HCT116 (cell line): ENCODE measurements around the gene TMEM217. TPM values are rescaled to one million over a fixed set of nuclear protein-coding genes. Genes with fewer than 3 reads are reported as not detected.

Experiments
- ATAC-seq: fragments of 200-7000 bp; cut with Tn5 transposase; 2 replicates; pipeline ENCODE4 v1.9.1; 2020; ENCODE audit warnings: mild to moderate bottlenecking, moderate library complexity
- BruUV-seq: library from RNA; stranded (reverse); fragments of 400-500 nt; replicated peaks from 2 replicates; lab custom pipeline; 2021; lab: Mats Ljungman, UMichigan
- CTCF ChIA-PET: fragments of 300-600 bp; sonication (Branson Sonifier 250); formaldehyde crosslinking; loops from one replicate; lab custom pipeline; 2021; ENCODE audit warnings: antibody characterized with exemption; lab: Charles Lee
- POLR2A ChIA-PET: fragments of 300-600, 350-600 bp; sonication (Branson Sonifier 250); formaldehyde crosslinking; loops from one replicate; lab custom pipeline; 2021; ENCODE audit warnings: antibody characterized with exemption; lab: Charles Lee
- RAD21 ChIA-PET, 2 experiments: fragments of 300-600 bp; sonication (Branson Sonifier 250); formaldehyde crosslinking; loops; one replicate each; lab custom pipeline; 2023; ENCODE audit warnings: low total read pairs in 2 of 2; ENCODE audit not compliant: uncharacterized antibody in 2 of 2, unreplicated experiment in 2 of 2, low non-redundant PET in 1 of 2; lab: Charles Lee
- DNase-seq: peaks from one replicate; pipeline ENCODE4 v3.0.0-alpha.2; 2010; ENCODE audit warnings: low read depth, low spot score
- H2AFZ ChIP-seq: fragments of 200-600 bp; shearing (Covaris generic), sonication (generic); 2 replicates; pipeline ENCODE4 v1.6.1; 2017; ENCODE audit warnings: low read depth, mixed run types, mixed read lengths, antibody characterized with exemption, low read length; ENCODE audit not compliant: poor library complexity, severe bottlenecking
- H3K27ac ChIP-seq: 2 replicates; pipeline ENCODE4 v1.5.1; 2012; ENCODE audit warnings: low read depth, low read length
- H3K27me3 ChIP-seq: fragments of 200-600 bp; sonication (generic); 2 replicates; pipeline ENCODE4 v1.6.1; 2016; ENCODE audit warnings: mixed run types, low read length, mixed read lengths; ENCODE audit not compliant: insufficient read depth
- H3K36me3 ChIP-seq, 2 experiments: fragments of 200-500 bp in 1 of 2; fragments of 200-600 bp in 1 of 2; sonication (Bioruptor generic) in 1 of 2; sonication (generic) in 1 of 2; 2 replicates each; pipeline versions ENCODE4 v1.5.1 to v1.6.1; 2014 to 2016; ENCODE audit warnings: low read length in 2 of 2, inconsistent platforms in 1 of 2, mixed read lengths in 1 of 2, mixed run types in 1 of 2; ENCODE audit not compliant: insufficient read depth in 2 of 2, control insufficient read depth in 1 of 2
- H3K4me1 ChIP-seq, 2 experiments: fragments of 200-600 bp in 1 of 2; sonication (generic) in 1 of 2; 2 replicates each; pipeline versions ENCODE4 v1.5.1 to v1.6.1; 2012 to 2017; ENCODE audit warnings: low read length in 2 of 2, inconsistent platforms in 1 of 2, mild to moderate bottlenecking in 1 of 2, mixed read lengths in 1 of 2, mixed run types in 1 of 2, moderate library complexity in 1 of 2; ENCODE audit not compliant: insufficient read depth in 2 of 2, control insufficient read depth in 1 of 2
- H3K4me2 ChIP-seq: fragments of 200-600 bp; sonication (generic); 2 replicates; pipeline ENCODE4 v1.6.1; 2017; ENCODE audit warnings: mixed run types, low read length, mixed read lengths
- H3K4me3 ChIP-seq, 2 experiments: fragments of 200-600 bp in 1 of 2; sonication (generic) in 1 of 2; replicated peaks in 1 of 2; 2 replicates each; pipeline ENCODE4 v1.5.1; 2011 to 2016; ENCODE audit warnings: low read length in 2 of 2, control low read depth in 1 of 2, low read depth in 1 of 2, mild to moderate bottlenecking in 1 of 2, mixed read lengths in 1 of 2, mixed run types in 1 of 2
- H3K79me2 ChIP-seq: fragments of 200-600 bp; sonication (generic); 2 replicates; pipeline ENCODE4 v1.6.1; 2017; ENCODE audit warnings: mild to moderate bottlenecking, mixed run types, low read length, moderate library complexity, mixed read lengths; ENCODE audit not compliant: insufficient read depth
- H3K9ac ChIP-seq: fragments of 200-600 bp; sonication (generic); 2 replicates; pipeline ENCODE4 v1.6.1; 2016; ENCODE audit warnings: low read length, mixed read lengths
- H3K9me2 ChIP-seq: fragments of 200-600 bp; sonication (generic), shearing (Covaris generic); 2 replicates; pipeline ENCODE4 v1.6.1; 2017; ENCODE audit warnings: mixed run types, mild to moderate bottlenecking, moderate library complexity; ENCODE audit not compliant: insufficient read depth
- H3K9me3 ChIP-seq, 2 experiments: fragments of 200-500 bp in 1 of 2; fragments of 200-600 bp in 1 of 2; sonication (Bioruptor generic) in 1 of 2; sonication (generic) in 1 of 2; 2 replicates each; pipeline ENCODE4 v1.6.1; 2014 to 2017; ENCODE audit warnings: low read length in 2 of 2, mixed read lengths in 2 of 2, inconsistent platforms in 1 of 2, low read depth in 1 of 2, mild to moderate bottlenecking in 1 of 2, mixed run types in 1 of 2, moderate library complexity in 1 of 2; ENCODE audit not compliant: control insufficient read depth in 1 of 2, insufficient read depth in 1 of 2
- H4K20me1 ChIP-seq: fragments of 200-600 bp; sonication (generic), shearing (Covaris generic); 2 replicates; pipeline ENCODE4 v1.6.1; 2017; ENCODE audit warnings: mixed run types, mild to moderate bottlenecking, moderate library complexity; ENCODE audit not compliant: insufficient read depth
- EGR1 ChIP-seq: IDR thresholded peaks from 2 replicates; pipeline ENCODE4 v1.6.1; 2012; ENCODE audit warnings: low read depth
- EZH2 ChIP-seq: fragments of 200-600 bp; sonication (generic); IDR thresholded peaks from 2 replicates; pipeline ENCODE4 v1.6.1; 2017; ENCODE audit warnings: antibody characterized with exemption, mixed run types
- JUND ChIP-seq: IDR thresholded peaks from 2 replicates; pipeline ENCODE4 v1.6.1; 2012
- MAX ChIP-seq: IDR thresholded peaks from 2 replicates; pipeline ENCODE4 v1.6.1; 2012
- SIN3A ChIP-seq: IDR thresholded peaks from 2 replicates; pipeline ENCODE4 v1.6.1; 2012; ENCODE audit warnings: low read depth
- intact Hi-C: fragments of 100-400 bp; cut with micrococcal nuclease; formaldehyde crosslinking; loops from 2 replicates; pipeline ENCODE4 v1.10.0; 2022
- total RNA-seq: library from RNA; stranded (reverse); gene quantifications from one replicate; pipeline ENCODE4 v1.2.1, GENCODE V29; 2021; ENCODE audit not compliant: unreplicated experiment
- TF ChIP-seq, protein P1 (sequence below): IDR thresholded peaks from 2 replicates; pipeline ENCODE4 v1.6.1; 2011; ENCODE audit warnings: mild to moderate bottlenecking, low read length, moderate library complexity; ENCODE audit not compliant: insufficient replicate concordance; ENCODE audit errors: extremely low read depth
- TF ChIP-seq, protein P2 (sequence below), 3 experiments: fragments of 200-600 bp in 1 of 3; sonication (generic) in 1 of 3; IDR thresholded peaks in 2 of 3; conservative IDR thresholded peaks in 1 of 3; 2 replicates each; pipeline ENCODE4 v1.5.1; 2012 to 2017; ENCODE audit warnings: low read depth in 2 of 3, low read length in 2 of 3, antibody characterized with exemption in 1 of 3, borderline replicate concordance in 1 of 3, control low read depth in 1 of 3, mild to moderate bottlenecking in 1 of 3, mixed read lengths in 1 of 3, mixed run types in 1 of 3, moderate library complexity in 1 of 3; ENCODE audit not compliant: insufficient read depth in 1 of 3

Gene TMEM217
- total RNA-seq, 1 experiment from 2014 or later = 0.98 TPM

DNA sequence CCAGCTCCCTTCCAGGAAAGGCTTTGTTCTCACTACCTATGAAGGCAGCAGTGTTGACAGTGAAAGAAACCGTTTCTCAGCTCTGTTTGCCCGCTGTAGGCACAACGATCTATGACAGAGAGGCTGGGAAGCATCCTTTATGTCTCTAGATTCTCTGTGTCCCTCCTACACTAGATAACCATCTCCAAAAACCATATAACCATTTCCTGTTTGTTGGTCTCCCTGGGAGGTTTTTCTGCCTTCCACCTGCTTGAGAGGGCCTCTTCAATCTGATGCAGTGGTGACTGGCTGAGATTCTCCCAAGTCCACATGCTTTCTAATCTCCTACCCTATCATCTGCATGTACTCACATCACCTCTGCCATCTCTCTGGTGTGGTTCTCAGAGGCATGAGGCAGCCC is 32.0 kb upstream of the TMEM217 start:
- ChIA-PET RAD21 (no interaction called here), POLR2A (no interaction called here), CTCF (no interaction called here)
- Histone ChIP-seq H3K4me3 (no peak overlapping the region), H4K20me1 (0 out of 2 replicates have a peak, but pooled peaks cover 6% of the 10 kb centered on the region), H3K27ac (no peak overlapping the region), H2AFZ (no peak overlapping the region), H3K9me2 (no peaks in the 10 kb centered on the region), H3K27me3 (no peaks in the 10 kb centered on the region), H3K79me2 (no peaks in the 10 kb centered on the region), H3K4me2 (no peak overlapping the region), H3K4me1 (0 out of 4 replicates have a peak, but pooled peaks cover 0 to 3% of the 10 kb centered on the region in 2 experiments), H3K36me3 (peaks cover 10 to 18% of the 10 kb centered on the region in 2 experiments), H3K9me3 (no peaks in the 10 kb centered on the region), H3K9ac (no peak overlapping the region)
- DNase-seq (no peak), ATAC-seq (no peak)
- intact Hi-C loops = no loop called here
- TF ChIP-seq EZH2 (no peak), EGR1 (no peak), JUND (no peak), MAX (no peak), SIN3A (no peak)
- TF ChIP-seq, protein P1, sequence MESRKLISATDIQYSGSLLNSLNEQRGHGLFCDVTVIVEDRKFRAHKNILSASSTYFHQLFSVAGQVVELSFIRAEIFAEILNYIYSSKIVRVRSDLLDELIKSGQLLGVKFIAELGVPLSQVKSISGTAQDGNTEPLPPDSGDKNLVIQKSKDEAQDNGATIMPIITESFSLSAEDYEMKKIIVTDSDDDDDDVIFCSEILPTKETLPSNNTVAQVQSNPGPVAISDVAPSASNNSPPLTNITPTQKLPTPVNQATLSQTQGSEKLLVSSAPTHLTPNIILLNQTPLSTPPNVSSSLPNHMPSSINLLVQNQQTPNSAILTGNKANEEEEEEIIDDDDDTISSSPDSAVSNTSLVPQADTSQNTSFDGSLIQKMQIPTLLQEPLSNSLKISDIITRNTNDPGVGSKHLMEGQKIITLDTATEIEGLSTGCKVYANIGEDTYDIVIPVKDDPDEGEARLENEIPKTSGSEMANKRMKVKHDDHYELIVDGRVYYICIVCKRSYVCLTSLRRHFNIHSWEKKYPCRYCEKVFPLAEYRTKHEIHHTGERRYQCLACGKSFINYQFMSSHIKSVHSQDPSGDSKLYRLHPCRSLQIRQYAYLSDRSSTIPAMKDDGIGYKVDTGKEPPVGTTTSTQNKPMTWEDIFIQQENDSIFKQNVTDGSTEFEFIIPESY = no peak
- TF ChIP-seq, protein P2, sequence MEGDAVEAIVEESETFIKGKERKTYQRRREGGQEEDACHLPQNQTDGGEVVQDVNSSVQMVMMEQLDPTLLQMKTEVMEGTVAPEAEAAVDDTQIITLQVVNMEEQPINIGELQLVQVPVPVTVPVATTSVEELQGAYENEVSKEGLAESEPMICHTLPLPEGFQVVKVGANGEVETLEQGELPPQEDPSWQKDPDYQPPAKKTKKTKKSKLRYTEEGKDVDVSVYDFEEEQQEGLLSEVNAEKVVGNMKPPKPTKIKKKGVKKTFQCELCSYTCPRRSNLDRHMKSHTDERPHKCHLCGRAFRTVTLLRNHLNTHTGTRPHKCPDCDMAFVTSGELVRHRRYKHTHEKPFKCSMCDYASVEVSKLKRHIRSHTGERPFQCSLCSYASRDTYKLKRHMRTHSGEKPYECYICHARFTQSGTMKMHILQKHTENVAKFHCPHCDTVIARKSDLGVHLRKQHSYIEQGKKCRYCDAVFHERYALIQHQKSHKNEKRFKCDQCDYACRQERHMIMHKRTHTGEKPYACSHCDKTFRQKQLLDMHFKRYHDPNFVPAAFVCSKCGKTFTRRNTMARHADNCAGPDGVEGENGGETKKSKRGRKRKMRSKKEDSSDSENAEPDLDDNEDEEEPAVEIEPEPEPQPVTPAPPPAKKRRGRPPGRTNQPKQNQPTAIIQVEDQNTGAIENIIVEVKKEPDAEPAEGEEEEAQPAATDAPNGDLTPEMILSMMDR (IDR thresholded peaks at IDR 0.05 in 2 of 3, conservative IDR thresholded peaks at IDR 0.05 in 1 of 3; ENCODE audit: borderline replicate concordance in 1 of 3, insufficient read depth in 1 of 3, low read depth in 2 of 3, low read length in 2 of 3) = no peak
- no TSS peak for BruUV-seq
